OCI-LY7 (cell line): Measurements from ENCODE around the gene HAGHL. TPM values are rescaled to one million over a fixed set of nuclear protein-coding genes. Genes with fewer than 3 reads are reported as not detected.

Source experiments
- BruUV-seq: library from RNA; stranded (reverse); fragments of 400-500 nt; replicated peaks from 2 replicates; lab custom pipeline; 2021; lab: Mats Ljungman, UMichigan
- CTCF ChIA-PET: fragments of 300-600 bp; sonication (Branson Sonifier 250); formaldehyde crosslinking; loops from one replicate; lab custom pipeline; 2022; ENCODE audit warnings: antibody characterized with exemption; ENCODE audit not compliant: unreplicated experiment; lab: Charles Lee
- POLR2A ChIA-PET: fragments of 300-600 bp; sonication (Branson Sonifier 250); formaldehyde crosslinking; loops from one replicate; lab custom pipeline; 2022; ENCODE audit warnings: antibody characterized with exemption; lab: Charles Lee
- DNase-seq: peaks from one replicate; pipeline ENCODE4 v3.0.0-alpha.2; 2015; ENCODE audit warnings: low spot score
- H2AFZ ChIP-seq: fragments of 200-600 bp; sonication (generic), shearing (Covaris generic); 2 replicates; pipeline ENCODE4 v1.6.1; 2014; ENCODE audit warnings: mild to moderate bottlenecking, antibody characterized with exemption, low read length, moderate library complexity
- H3K27ac ChIP-seq: fragments of 200-600 bp; sonication (generic); 2 replicates; pipeline ENCODE4 v1.5.1; 2014; ENCODE audit warnings: mixed run types, low read depth, mild to moderate bottlenecking, moderate library complexity, low read length, inconsistent platforms; ENCODE audit not compliant: poor library complexity, severe bottlenecking
- H3K36me3 ChIP-seq: fragments of 200-600 bp; sonication (generic); 2 replicates; pipeline ENCODE4 v1.6.1; 2014; ENCODE audit warnings: mild to moderate bottlenecking, antibody characterized with exemption, low read length, moderate library complexity, mixed read lengths; ENCODE audit not compliant: insufficient read depth
- H3K4me1 ChIP-seq: fragments of 200-600 bp; sonication (generic); 2 replicates; pipeline ENCODE4 v1.5.1; 2014; ENCODE audit warnings: mild to moderate bottlenecking, low read length; ENCODE audit not compliant: insufficient read depth, poor library complexity, severe bottlenecking
- H3K4me2 ChIP-seq: fragments of 200-600 bp; sonication (generic); 2 replicates; pipeline ENCODE4 v1.6.1; 2014; ENCODE audit warnings: mild to moderate bottlenecking, low read length
- H3K4me3 ChIP-seq: fragments of 200-600 bp; sonication (generic); 2 replicates; pipeline ENCODE4 v1.5.1; 2014; ENCODE audit warnings: mild to moderate bottlenecking, low read depth, low read length; ENCODE audit not compliant: poor library complexity, severe bottlenecking
- H3K79me2 ChIP-seq: fragments of 200-600 bp; sonication (generic); 2 replicates; pipeline ENCODE4 v1.6.1; 2016; ENCODE audit warnings: low read depth, mild to moderate bottlenecking, low read length, moderate library complexity, mixed read lengths; ENCODE audit not compliant: insufficient read depth
- H3K9me2 ChIP-seq: fragments of 200-600 bp; sonication (generic); 2 replicates; pipeline ENCODE4 v1.6.1; 2016; ENCODE audit warnings: mild to moderate bottlenecking, low read length, mixed read lengths; ENCODE audit not compliant: insufficient read depth
- H3K9me3 ChIP-seq: fragments of 200-600 bp; sonication (generic); 2 replicates; pipeline ENCODE4 v1.6.1; 2014; ENCODE audit warnings: mild to moderate bottlenecking, mixed run types, low read length, mixed read lengths
- H4K20me1 ChIP-seq: fragments of 200-600 bp; sonication (generic); 2 replicates; pipeline ENCODE4 v1.6.1; 2014; ENCODE audit warnings: mild to moderate bottlenecking, antibody characterized with exemption, low read length, moderate library complexity, mixed read lengths; ENCODE audit not compliant: insufficient read depth
- EZH2phosphoT487 ChIP-seq: fragments of 200-600 bp; sonication (generic); IDR thresholded peaks from 2 replicates; pipeline ENCODE4 v1.6.1; 2018; ENCODE audit warnings: low read depth, borderline replicate concordance, mild to moderate bottlenecking, mixed run types, antibody characterized with exemption, low read length, moderate library complexity, mixed read lengths
- intact Hi-C: fragments of 100-400 bp; cut with micrococcal nuclease; formaldehyde crosslinking; loops from one replicate; pipeline ENCODE4 v1.10.0; 2022; ENCODE audit not compliant: unreplicated experiment
- total RNA-seq, 2 experiments: library from RNA; depleted of rRNA in 1 of 2; stranded (reverse); fragments of >200 nt in 1 of 2; shearing (Covaris generic) in 1 of 2; gene quantifications; 2 replicates each; pipeline ENCODE4 v1.2.3, GENCODE V29; 2014 to 2022
- TF ChIP-seq, protein P1 (sequence below): fragments of 200-600 bp; sonication (generic); conservative IDR thresholded peaks from 2 replicates; pipeline ENCODE4 v1.5.1; 2014; ENCODE audit warnings: mild to moderate bottlenecking, antibody characterized with exemption, low read length, moderate library complexity, mixed read lengths

HAGHL gene
- total RNA-seq, 2 experiments from 2014 or later: 30.8 to 57.9 TPM

DNA sequence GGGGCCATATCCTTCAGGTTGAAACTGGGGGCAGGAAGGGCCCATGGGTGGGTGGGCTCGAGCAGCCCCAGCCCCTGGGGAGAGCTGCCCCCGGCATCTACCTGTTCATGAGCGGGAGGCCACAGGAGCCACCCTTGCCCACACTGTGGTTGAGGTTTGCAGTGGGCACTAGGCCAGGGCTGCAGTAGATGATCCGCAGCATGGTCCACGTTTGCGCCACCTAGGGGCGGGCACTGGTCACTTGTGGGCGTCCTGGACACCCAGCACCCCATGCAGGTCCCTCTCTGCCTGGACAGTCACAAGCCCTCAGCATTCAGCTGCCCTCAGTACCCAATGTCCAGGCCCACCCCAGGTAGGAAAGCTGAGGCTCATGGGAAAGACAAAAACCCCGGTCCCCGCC, 40.9 kb upstream of the HAGHL start:
- Histone ChIP-seq H4K20me1 (0 out of 2 replicates have a peak, but pooled peaks cover 5% of the 10 kb centered on the region), H2AFZ (no peak overlapping the region), H3K79me2 (peaks cover 29% of the 10 kb centered on the region; the same call in 1 of the 2 replicates), H3K4me1 (peaks cover 40% of the 10 kb centered on the region), H3K9me3 (no peaks in the 10 kb centered on the region), H3K27ac (no peak overlapping the region), H3K36me3 (peaks cover 46% of the 10 kb centered on the region), H3K4me3 (no peak overlapping the region), H3K4me2 (no peak overlapping the region), H3K9me2 (no peaks in the 10 kb centered on the region)
- ChIA-PET POLR2A (no interaction called here), CTCF (no interaction called here)
- no TSS peak for BruUV-seq
- DNase-seq: no peak
- no peak for TF ChIP-seq EZH2phosphoT487
- TF ChIP-seq, protein P1, sequence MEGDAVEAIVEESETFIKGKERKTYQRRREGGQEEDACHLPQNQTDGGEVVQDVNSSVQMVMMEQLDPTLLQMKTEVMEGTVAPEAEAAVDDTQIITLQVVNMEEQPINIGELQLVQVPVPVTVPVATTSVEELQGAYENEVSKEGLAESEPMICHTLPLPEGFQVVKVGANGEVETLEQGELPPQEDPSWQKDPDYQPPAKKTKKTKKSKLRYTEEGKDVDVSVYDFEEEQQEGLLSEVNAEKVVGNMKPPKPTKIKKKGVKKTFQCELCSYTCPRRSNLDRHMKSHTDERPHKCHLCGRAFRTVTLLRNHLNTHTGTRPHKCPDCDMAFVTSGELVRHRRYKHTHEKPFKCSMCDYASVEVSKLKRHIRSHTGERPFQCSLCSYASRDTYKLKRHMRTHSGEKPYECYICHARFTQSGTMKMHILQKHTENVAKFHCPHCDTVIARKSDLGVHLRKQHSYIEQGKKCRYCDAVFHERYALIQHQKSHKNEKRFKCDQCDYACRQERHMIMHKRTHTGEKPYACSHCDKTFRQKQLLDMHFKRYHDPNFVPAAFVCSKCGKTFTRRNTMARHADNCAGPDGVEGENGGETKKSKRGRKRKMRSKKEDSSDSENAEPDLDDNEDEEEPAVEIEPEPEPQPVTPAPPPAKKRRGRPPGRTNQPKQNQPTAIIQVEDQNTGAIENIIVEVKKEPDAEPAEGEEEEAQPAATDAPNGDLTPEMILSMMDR: peak; percentile 54; the same call in 1 of the 2 replicates
- intact Hi-C loops: no loop called here

GRCh38 chr16:686459-687260, 40.2 kb upstream of the HAGHL start:
- Histone ChIP-seq H3K4me3 (no peak overlapping the region), H2AFZ (no peak overlapping the region), H3K27ac (no peak overlapping the region), H4K20me1 (no peaks in the 10 kb centered on the region), H3K4me2 (no peak overlapping the region), H3K79me2 (peaks cover 22% of the 10 kb centered on the region; the same call in 1 of the 2 replicates), H3K9me3 (no peaks in the 10 kb centered on the region), H3K9me2 (no peaks in the 10 kb centered on the region), H3K36me3 (peaks cover 40% of the 10 kb centered on the region), H3K4me1 (peaks cover 33% of the 10 kb centered on the region)
- DNase-seq: no peak
- BruUV-seq: no TSS peak
- POLR2A ChIA-PET: no interaction called here
- CTCF ChIA-PET: no interaction called here
- intact Hi-C loops: no loop called here
- TF ChIP-seq EZH2phosphoT487: no peak

DNA sequence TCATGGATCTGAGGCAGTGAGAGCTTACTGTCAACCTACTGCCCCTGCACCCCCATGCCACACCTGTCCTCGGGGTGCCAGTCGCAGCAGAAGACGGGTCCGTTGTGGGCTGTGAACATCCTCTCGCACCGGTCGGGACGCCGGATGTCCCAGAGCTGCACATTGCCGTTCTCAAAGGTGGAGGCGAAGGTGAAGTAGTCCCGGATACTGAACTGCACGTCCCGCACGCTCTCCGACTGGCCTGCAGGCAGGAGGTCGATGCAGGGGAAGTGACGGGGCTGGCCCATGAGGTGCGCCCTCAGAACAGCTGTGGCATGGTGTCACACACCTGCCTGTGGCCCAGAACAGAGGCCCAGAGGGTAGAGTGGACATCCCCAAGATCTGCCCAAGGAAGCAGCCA, 39.4 kb upstream of the HAGHL start:
- no peak for TF ChIP-seq EZH2phosphoT487
- TF ChIP-seq, protein P1: no peak
- ChIA-PET CTCF (no interaction called here), POLR2A (no interaction called here)
- BruUV-seq: no TSS peak
- peaks cover 32% of the 10 kb centered on the region for H3K36me3 ChIP-seq
- H3K27ac ChIP-seq: no peak overlapping the region
- H3K4me2 ChIP-seq: no peak overlapping the region
- intact Hi-C loops: no loop called here
- H4K20me1 ChIP-seq: no peaks in the 10 kb centered on the region
- peaks cover 17% of the 10 kb centered on the region; the same call in 1 of the 2 replicates for H3K79me2 ChIP-seq
- H3K4me1 ChIP-seq: peaks cover 31% of the 10 kb centered on the region
- no peak for DNase-seq
- H2AFZ ChIP-seq: no peak overlapping the region
- no peaks in the 10 kb centered on the region for H3K9me2 ChIP-seq
- H3K4me3 ChIP-seq: no peak overlapping the region
- H3K9me3 ChIP-seq: no peaks in the 10 kb centered on the region
